Epithelial cell of proximal tubule (primary cell): ENCODE results near the gene PFDN2. TPM values are rescaled to one million over a fixed set of nuclear protein-coding genes. Genes with fewer than 3 reads are reported as not detected.
"Not testable (repeated sequence)": the region's sequence is repeated elsewhere in the genome, so short reads cannot be mapped to it uniquely, and the experiment has no call there.

Experiments used
- DNase-seq: peaks from one replicate; pipeline ENCODE4 v3.0.0-alpha.2; 2011; ENCODE audit warnings: low read depth
- H3K4me3 ChIP-seq: 2 replicates; pipeline ENCODE4 v1.5.1; 2011; ENCODE audit warnings: low read depth, mild to moderate bottlenecking, low read length
- total RNA-seq: library from RNA; depleted of rRNA; stranded (reverse); fragments of >200 nt; gene quantifications from 2 replicates; pipeline ENCODE4 v1.2.3, GENCODE V29; 2015
- TF ChIP-seq, protein P1 (sequence below): conservative IDR thresholded peaks from 2 replicates; pipeline ENCODE4 v1.5.1; 2012; ENCODE audit warnings: low read depth, mild to moderate bottlenecking, low read length

The PFDN2 gene
- total RNA-seq, 1 donor from 2014 or later: 103 TPM

DNA sequence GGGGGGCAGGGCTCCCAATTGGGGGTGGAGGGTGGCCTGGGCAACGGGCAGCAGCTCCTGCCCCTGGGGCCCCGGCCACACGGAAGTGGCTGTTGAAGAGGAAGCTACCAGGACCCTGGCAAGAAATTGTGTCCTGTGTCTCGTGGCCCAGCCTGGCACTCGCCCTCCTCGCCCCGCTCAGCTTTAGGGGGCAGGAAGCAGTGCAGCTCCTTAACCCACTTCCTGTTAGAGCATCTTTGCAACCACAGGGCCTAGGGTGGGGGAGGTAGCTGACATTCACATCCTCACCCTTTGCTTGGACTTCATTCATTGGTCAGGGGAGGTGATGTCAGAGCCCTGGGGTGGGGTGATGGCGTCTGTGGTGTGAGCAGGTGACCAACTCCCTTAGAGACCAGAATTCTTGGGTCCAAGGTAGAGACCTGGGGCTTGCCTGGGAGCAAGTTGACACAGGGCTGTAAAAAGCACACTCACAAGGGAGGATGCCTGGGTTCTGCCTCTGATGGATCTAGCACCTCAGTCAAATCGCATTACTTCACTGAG is 48.0 kb downstream of the PFDN2 start, which contains the start of gene ARHGAP30:
Gene ARHGAP30, minus strand, starts transcription at position 161 of the 540 bp plus-strand sequence. CDS start 267 bp downstream, outside the sequence.
- no peak within 1 kb of the TSS for H3K4me3 ChIP-seq

DNA sequence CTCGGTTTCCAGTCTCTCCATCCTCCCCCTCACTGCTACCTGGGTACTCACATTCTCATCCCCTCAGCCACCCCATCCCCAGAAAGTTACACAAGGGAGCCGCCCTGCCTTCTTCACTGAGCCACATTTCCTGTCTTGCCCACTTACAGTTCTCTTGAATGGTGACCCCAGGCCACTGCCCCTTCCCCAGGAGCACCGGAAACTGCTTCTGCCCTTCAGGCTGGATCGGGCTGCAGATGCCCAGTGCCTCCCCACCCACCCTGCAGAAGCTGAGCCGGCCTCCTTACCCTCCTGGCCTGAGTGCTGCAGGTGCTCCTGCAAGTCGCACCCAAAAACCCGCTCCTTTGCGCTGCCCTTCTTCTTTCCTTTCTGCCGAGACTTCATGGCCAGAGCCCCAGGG is 48.6 kb downstream of the PFDN2 start:
- TF ChIP-seq, protein P1, sequence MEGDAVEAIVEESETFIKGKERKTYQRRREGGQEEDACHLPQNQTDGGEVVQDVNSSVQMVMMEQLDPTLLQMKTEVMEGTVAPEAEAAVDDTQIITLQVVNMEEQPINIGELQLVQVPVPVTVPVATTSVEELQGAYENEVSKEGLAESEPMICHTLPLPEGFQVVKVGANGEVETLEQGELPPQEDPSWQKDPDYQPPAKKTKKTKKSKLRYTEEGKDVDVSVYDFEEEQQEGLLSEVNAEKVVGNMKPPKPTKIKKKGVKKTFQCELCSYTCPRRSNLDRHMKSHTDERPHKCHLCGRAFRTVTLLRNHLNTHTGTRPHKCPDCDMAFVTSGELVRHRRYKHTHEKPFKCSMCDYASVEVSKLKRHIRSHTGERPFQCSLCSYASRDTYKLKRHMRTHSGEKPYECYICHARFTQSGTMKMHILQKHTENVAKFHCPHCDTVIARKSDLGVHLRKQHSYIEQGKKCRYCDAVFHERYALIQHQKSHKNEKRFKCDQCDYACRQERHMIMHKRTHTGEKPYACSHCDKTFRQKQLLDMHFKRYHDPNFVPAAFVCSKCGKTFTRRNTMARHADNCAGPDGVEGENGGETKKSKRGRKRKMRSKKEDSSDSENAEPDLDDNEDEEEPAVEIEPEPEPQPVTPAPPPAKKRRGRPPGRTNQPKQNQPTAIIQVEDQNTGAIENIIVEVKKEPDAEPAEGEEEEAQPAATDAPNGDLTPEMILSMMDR: no peak
- no peak overlapping the region for H3K4me3 ChIP-seq
- DNase-seq: no peak

More for the DNA sequence above, 48.0 kb downstream of the PFDN2 start, which contains the start of gene ARHGAP30:
- TF ChIP-seq, protein P1: no peak
- DNase-seq: no peak

DNA sequence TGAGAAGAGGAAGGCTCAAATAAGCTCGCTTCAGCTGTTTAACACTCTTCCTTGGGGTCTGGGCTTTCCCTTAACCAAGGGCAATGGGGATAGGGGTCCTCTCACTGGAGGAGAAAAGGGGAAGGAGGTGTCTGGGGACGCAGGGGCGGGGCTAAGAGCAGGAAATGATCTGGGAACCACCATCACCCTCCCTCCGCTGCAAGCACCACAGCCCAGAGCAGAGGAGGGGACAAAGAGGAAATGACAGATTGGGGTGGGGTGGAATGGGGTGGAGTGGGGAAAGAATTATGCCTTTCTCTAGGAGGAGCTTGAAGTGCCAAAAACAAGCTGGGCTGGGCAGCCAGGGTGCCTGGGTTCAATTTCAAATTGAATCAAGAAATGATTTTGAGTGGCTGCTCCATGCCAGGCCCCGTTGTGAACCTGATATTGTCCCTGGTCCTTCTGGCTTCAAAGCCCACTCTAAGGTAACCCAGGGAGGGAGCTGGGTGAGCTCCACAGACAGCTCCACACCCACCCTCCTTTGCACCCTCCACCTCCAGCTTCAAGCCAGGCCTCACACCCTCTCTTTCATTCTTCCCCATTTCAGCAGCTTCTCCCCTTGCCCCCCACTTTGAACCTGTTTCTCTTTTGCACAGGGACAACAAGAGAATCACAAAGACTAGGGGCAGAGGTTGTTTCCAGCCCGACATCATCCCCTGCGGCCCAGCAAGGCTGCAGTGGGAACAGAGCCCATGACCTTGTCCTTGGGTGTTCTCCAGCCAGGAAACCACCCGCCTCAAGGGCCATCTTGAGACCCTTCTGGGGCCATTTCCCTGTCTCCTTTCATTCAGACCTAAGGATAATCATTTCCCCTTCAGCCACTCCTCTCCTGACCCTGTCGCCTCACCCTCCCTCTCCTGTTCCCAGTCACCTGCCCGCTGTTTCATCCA is 49.3 kb downstream of the PFDN2 start:
- no peak overlapping the region for H3K4me3 ChIP-seq
- TF ChIP-seq, protein P1: no peak
- DNase-seq: no peak

DNA sequence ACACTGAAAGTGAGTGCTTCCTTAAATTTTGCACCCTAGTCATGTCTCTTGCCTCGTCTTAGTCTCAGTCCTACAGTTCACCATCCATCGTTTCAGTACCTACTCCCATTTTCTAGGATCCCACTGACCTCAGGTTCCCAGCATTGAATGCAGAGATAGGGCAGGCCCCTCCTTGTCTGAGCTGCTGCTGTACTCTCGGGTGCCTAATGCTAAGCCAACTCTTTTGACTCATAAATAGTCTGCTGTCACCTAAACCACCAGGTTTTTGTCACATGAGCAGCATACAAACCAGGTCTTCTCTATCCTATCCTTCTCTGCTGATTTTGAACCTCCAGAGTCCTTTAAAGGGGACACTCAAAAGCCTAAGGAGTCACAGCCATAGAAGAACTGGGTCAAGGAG is 51.1 kb downstream of the PFDN2 start:
- no peak for DNase-seq
- TF ChIP-seq, protein P1: no peak

DNA sequence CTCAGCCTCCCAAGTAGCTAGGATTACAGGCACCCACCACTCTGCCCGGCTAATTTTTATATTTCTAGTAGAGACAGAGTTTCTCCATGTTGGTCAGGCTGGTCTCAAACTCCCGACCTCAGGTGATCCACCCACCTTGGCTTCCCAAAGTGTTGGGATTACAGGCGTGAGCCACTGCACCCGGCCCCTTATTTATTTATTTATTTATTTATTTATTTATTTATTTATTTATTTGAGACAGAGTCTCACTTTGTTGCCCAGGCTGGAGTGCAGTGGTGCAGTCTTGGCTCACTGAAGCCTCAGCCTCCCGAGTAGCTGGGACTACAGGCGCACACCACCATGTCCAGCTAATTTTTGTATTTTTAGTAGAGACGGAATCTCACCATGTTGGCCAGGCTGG is 52.2 kb downstream of the PFDN2 start:
- not testable (repeated sequence) for H3K4me3 ChIP-seq, DNase-seq

More for the DNA sequence above, 51.1 kb downstream of the PFDN2 start:
- no peak overlapping the region for H3K4me3 ChIP-seq

DNA sequence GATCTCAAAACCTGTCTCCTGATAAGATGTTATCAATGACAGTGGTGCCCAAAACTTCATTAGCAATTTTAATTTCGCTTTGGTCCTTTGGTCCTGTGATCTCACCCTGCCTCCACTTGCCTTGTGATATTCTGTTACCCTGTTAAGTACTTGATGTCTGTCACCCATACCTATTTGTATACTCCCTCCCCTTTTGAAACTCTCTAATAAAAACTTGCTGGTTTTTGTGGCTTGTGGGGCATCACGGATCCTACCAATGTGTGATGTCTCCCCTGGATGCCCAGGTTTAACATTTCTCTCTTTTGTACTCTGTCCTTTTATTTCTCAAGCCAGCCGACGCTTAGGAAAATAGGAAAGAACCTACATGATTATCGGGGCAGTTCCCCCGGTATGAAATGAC is 53.9 kb downstream of the PFDN2 start:
- not testable (repeated sequence) for DNase-seq, H3K4me3 ChIP-seq

DNA sequence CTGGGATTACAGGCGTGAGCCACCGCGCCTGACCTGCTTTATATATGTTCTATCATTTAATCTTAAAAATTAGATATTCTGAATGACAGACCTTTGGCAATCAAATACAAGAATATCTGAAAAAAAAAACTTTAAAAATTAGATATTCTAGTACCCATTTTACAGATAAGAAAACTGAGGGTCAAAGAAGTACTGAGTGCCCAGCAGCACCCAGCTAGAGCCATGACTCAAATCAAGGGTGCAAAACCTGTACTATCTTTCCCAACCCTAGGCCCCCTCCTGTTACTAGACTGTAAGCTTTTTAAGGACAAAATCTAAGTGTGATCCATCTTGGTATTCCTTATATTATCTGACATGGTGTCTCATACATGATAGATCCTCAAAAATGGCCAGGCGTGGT is 56.4 kb downstream of the PFDN2 start:
- no peak for DNase-seq
- no peak overlapping the region for H3K4me3 ChIP-seq
- TF ChIP-seq, protein P1: no peak

DNA sequence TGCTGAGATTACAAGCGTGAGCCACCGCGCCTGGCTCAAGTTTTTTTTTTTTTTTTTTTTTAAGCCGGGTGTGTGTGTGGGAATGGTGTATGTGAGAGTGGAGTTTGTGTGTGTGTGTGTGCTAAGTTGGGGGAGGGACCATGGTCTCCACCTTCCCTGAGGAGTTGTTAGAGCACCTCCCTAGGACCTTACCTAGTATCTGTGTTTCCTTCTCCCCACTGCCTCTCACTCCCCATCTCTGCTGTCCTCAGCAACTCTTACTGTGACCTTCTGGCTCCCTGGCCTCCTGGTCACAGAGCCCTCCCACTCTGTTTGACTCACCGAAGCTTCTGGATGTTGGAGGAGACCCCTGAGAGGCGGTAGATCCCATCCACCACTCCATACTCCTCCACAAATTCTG is 58.5 kb downstream of the PFDN2 start:
- no peak overlapping the region for H3K4me3 ChIP-seq
- no peak for DNase-seq
- TF ChIP-seq, protein P1: no peak
